GM23338 (cell line): ENCODE data around the gene MTMR8. TPM values are rescaled to one million over a fixed set of nuclear protein-coding genes. Genes with fewer than 3 reads are reported as not detected.

ENCODE experiments used
- ATAC-seq: fragments of 200-7000 bp; cut with Tn5 transposase; 3 replicates; pipeline ENCODE4 v1.9.1; 2020
- DNase-seq: peaks from one replicate; pipeline ENCODE4 v3.0.0-alpha.2; 2015; ENCODE audit warnings: low spot score
- H2AFZ ChIP-seq: fragments of 200-600 bp; sonication (generic); 2 replicates; pipeline ENCODE4 v1.8.0; 2016; ENCODE audit warnings: antibody characterized with exemption, mild to moderate bottlenecking, moderate library complexity
- H3F3A ChIP-seq: fragments of 200-600 bp; sonication (generic); replicated peaks from 2 replicates; pipeline ENCODE4 v1.8.0; 2017; ENCODE audit warnings: antibody characterized with exemption, mixed run types, low read depth
- H3K27ac ChIP-seq: fragments of 200-600 bp; sonication (generic); 2 replicates; pipeline ENCODE4 v1.6.1; 2016; ENCODE audit warnings: low read depth
- H3K27me3 ChIP-seq: fragments of 200-600 bp; sonication (generic); 2 replicates; pipeline ENCODE4 v1.8.0; 2016; ENCODE audit warnings: mild to moderate bottlenecking, mixed run types, moderate library complexity; ENCODE audit not compliant: insufficient read depth
- H3K36me3 ChIP-seq: fragments of 200-600 bp; sonication (generic); 2 replicates; pipeline ENCODE4 v1.8.0; 2016; ENCODE audit warnings: mild to moderate bottlenecking; ENCODE audit not compliant: insufficient read depth
- H3K4me1 ChIP-seq: fragments of 200-600 bp; sonication (generic); 2 replicates; pipeline ENCODE4 v1.8.0; 2016; ENCODE audit warnings: mild to moderate bottlenecking, moderate library complexity; ENCODE audit not compliant: insufficient read depth
- H3K4me2 ChIP-seq: fragments of 200-600 bp; sonication (generic); 2 replicates; pipeline ENCODE4 v1.7.1; 2017; ENCODE audit warnings: mixed run types
- H3K4me3 ChIP-seq: fragments of 200-600 bp; sonication (generic); 2 replicates; pipeline ENCODE4 v1.6.1; 2016; ENCODE audit warnings: mixed run types
- H3K79me2 ChIP-seq: fragments of 200-600 bp; sonication (generic); replicated peaks from 2 replicates; pipeline ENCODE4 v1.8.0; 2017; ENCODE audit warnings: mild to moderate bottlenecking; ENCODE audit not compliant: insufficient read depth
- H3K9me2 ChIP-seq: fragments of 200-600 bp; sonication (generic); 2 replicates; pipeline ENCODE4 v1.8.0; 2017; ENCODE audit not compliant: insufficient read depth
- H4K20me1 ChIP-seq: fragments of 200-600 bp; sonication (generic); replicated peaks from 2 replicates; pipeline ENCODE4 v1.8.0; 2017; ENCODE audit warnings: mild to moderate bottlenecking; ENCODE audit not compliant: insufficient read depth
- H3K27ac Mint-ChIP-seq: 2 replicates; pipeline ENCODE4 v1.8.0; 2020; ENCODE audit warnings: inconsistent platforms, mild to moderate bottlenecking, moderate library complexity, mixed read lengths
- H3K27me3 Mint-ChIP-seq: 3 replicates; pipeline ENCODE4 v1.8.0; 2022; ENCODE audit warnings: low read depth, mild to moderate bottlenecking, moderate library complexity, mixed read lengths, inconsistent platforms; ENCODE audit not compliant: insufficient read depth, poor library complexity
- H3K36me3 Mint-ChIP-seq: 3 replicates; pipeline ENCODE4 v1.8.0; 2021; ENCODE audit warnings: low read depth, mild to moderate bottlenecking, inconsistent platforms, moderate library complexity, mixed read lengths
- H3K4me1 Mint-ChIP-seq: 3 replicates; pipeline ENCODE4 v1.8.0; 2020; ENCODE audit warnings: mild to moderate bottlenecking, inconsistent platforms, mixed read lengths
- H3K4me3 Mint-ChIP-seq: 3 replicates; pipeline ENCODE4 v1.8.0; 2021; ENCODE audit warnings: moderate library complexity, mild to moderate bottlenecking, inconsistent platforms, mixed read lengths
- H3K9me3 Mint-ChIP-seq: 3 replicates; pipeline ENCODE4 v1.8.0; 2020; ENCODE audit warnings: moderate library complexity, mild to moderate bottlenecking, inconsistent platforms, mixed read lengths
- CREB1 ChIP-seq: fragments of 250-450 bp; sonication (Bioruptor Pico); IDR thresholded peaks from 2 replicates; pipeline ENCODE4 v1.5.0; 2020; ENCODE audit warnings: low read depth, mild to moderate bottlenecking, moderate library complexity
- CTCF ChIP-seq, 2 experiments: fragments of 200-600 bp in 1 of 2; sonication (generic) in 1 of 2; conservative IDR thresholded peaks; 2 replicates each; pipeline versions ENCODE4 v1.5.1 to v1.6.1; 2016 to 2017; ENCODE audit warnings: antibody characterized with exemption in 2 of 2, low read depth in 2 of 2, mild to moderate bottlenecking in 2 of 2, moderate library complexity in 1 of 2
- ETS1 ChIP-seq: IDR thresholded peaks from 2 replicates; pipeline ENCODE4 v1.6.1; 2016; ENCODE audit warnings: antibody characterized with exemption
- EZH2 ChIP-seq: fragments of 200-600 bp; sonication (generic); IDR thresholded peaks from one replicate; pipeline ENCODE4 v1.8.0; 2017; ENCODE audit warnings: antibody characterized with exemption, mild to moderate bottlenecking, low read depth; ENCODE audit not compliant: unreplicated experiment
- EZH2phosphoT487 ChIP-seq: fragments of 200-600 bp; sonication (generic); IDR thresholded peaks from one replicate; pipeline ENCODE4 v1.8.1; 2018; ENCODE audit warnings: antibody characterized with exemption; ENCODE audit not compliant: unreplicated experiment
- JUNB ChIP-seq: IDR thresholded peaks from one replicate; pipeline ENCODE4 v1.6.1; 2016; ENCODE audit warnings: antibody characterized with exemption; ENCODE audit not compliant: unreplicated experiment
- NANOG ChIP-seq: IDR thresholded peaks from 2 replicates; pipeline ENCODE4 v1.6.1; 2016; ENCODE audit warnings: antibody characterized with exemption, borderline replicate concordance
- POLR2AphosphoS5 ChIP-seq: IDR thresholded peaks from 2 replicates; pipeline ENCODE4 v1.6.1; 2016; ENCODE audit warnings: antibody characterized with exemption, low read depth
- REST ChIP-seq: IDR thresholded peaks from one replicate; pipeline ENCODE4 v1.6.1; 2018; ENCODE audit warnings: antibody characterized with exemption; ENCODE audit not compliant: unreplicated experiment
- STAT1 ChIP-seq: IDR thresholded peaks from one replicate; pipeline ENCODE4 v1.6.1; 2016; ENCODE audit warnings: antibody characterized with exemption; ENCODE audit not compliant: unreplicated experiment
- ZNF114 ChIP-seq: fragments of 250-450 bp; sonication (Bioruptor Pico); IDR thresholded peaks from 2 replicates; pipeline ENCODE4 v1.5.0; 2020; ENCODE audit warnings: mild to moderate bottlenecking, moderate library complexity
- ZNF331 ChIP-seq: fragments of 250-450 bp; sonication (Bioruptor Pico); IDR thresholded peaks from 2 replicates; pipeline ENCODE4 v1.5.0; 2020; ENCODE audit warnings: low read depth, mild to moderate bottlenecking, moderate library complexity
- ZNF462 ChIP-seq: fragments of 250-450 bp; sonication (Bioruptor Pico); IDR thresholded peaks from 2 replicates; pipeline ENCODE4 v1.5.0; 2020; ENCODE audit warnings: mild to moderate bottlenecking, moderate library complexity
- polyA plus RNA-seq: library from polyadenylated mRNA; unstranded; fragments of >200 nt; fragmentation: Nextera tagmentation; extraction: Ambion mirVana; gene quantifications from 2 replicates; pipeline ENCODE4 v1.2.1, GENCODE V29; 2016
- total RNA-seq: library from RNA; depleted of rRNA; stranded (reverse); fragments of >200 nt; shearing (Covaris generic); gene quantifications from 2 replicates; pipeline ENCODE4 v1.2.3, GENCODE V29; 2014

MTMR8 gene
- total and polyA plus RNA-seq, 2 experiments from 2014 or later, result 5.6 to 8.8 TPM

GRCh38 chrX:64389489-64389888 lies 5.8 kb downstream of the MTMR8 start:
- peaks cover 20% of the 10 kb centered on the region for H3K36me3 Mint-ChIP-seq
- Histone ChIP-seq H3K27me3 (no peaks in the 10 kb centered on the region), H3F3A (no peaks in the 10 kb centered on the region), H2AFZ (no peak overlapping the region), H4K20me1 (no peaks in the 10 kb centered on the region), H3K9me2 (no peaks in the 10 kb centered on the region), H3K4me1 (peaks cover 4% of the 10 kb centered on the region; the same call in 1 of the 2 replicates), H3K36me3 (no peaks in the 10 kb centered on the region), H3K4me3 (no peak overlapping the region), H3K4me2 (no peak overlapping the region), H3K27ac (no peak overlapping the region), H3K79me2 (peaks cover 16% of the 10 kb centered on the region)
- H3K4me1 Mint-ChIP-seq, result peaks cover 16% of the 10 kb centered on the region
- DNase-seq, result no peak
- no peak overlapping the region for H3K4me3 Mint-ChIP-seq
- TF ChIP-seq STAT1 (no peak), JUNB (no peak), EZH2phosphoT487 (no peak), ZNF114 (CRISPR knock-in tag) (no peak), ZNF462 (CRISPR knock-in tag) (no peak), POLR2AphosphoS5 (no peak), NANOG (no peak), CTCF (conservative IDR thresholded peaks at IDR 0.05; ENCODE audit: low read depth in 2 of 2) (no peak), ZNF331 (CRISPR knock-in tag) (no peak), EZH2 (no peak), REST (no peak), ETS1 (no peak), CREB1 (no peak)
- H3K27ac Mint-ChIP-seq, result no peak overlapping the region
- peaks cover 15% of the 10 kb centered on the region for H3K9me3 Mint-ChIP-seq
- no peaks in the 10 kb centered on the region for H3K27me3 Mint-ChIP-seq
- ATAC-seq, result no peak
